ENCODE results near the gene UGT1A6. TPM values are rescaled to one million over a fixed set of nuclear protein-coding genes. Genes with fewer than 3 reads are reported as not detected.

Gene UGT1A6
- total RNA-seq, 1 experiment from 2014 or later: not detected

GRCh38 chr2:233676046-233676445 lies 16.6 kb upstream of the UGT1A6 start (continued):
- TF ChIP-seq STAT6 (CRISPR knock-in tag; conservative IDR thresholded peaks at IDR 0.05; ENCODE audit: low read depth) (no peak), ATF2 (CRISPR knock-in tag; IDR thresholded peaks at IDR 0.05; ENCODE audit: borderline replicate concordance, low read depth) (no peak)

GRCh38 chr2:233679196-233679595 lies 13.5 kb upstream of the UGT1A6 start:
- TF ChIP-seq ATF2 (CRISPR knock-in tag; IDR thresholded peaks at IDR 0.05; ENCODE audit: borderline replicate concordance, low read depth): no peak
- TF ChIP-seq OVOL2 (CRISPR knock-in tag; IDR thresholded peaks at IDR 0.05; ENCODE audit: borderline replicate concordance): no peak
- H3K9me3 Mint-ChIP-seq: no peaks in the 10 kb centered on the region
- no peak for ATAC-seq
- DNase-seq (ENCODE audit: low spot score): no peak
- H3K27ac Mint-ChIP-seq: no peak overlapping the region
- H3K36me3 Mint-ChIP-seq: no peaks in the 10 kb centered on the region
- H3K27me3 Mint-ChIP-seq (ENCODE audit: low read depth): peaks cover 12% of the 10 kb centered on the region; the same call in 1 of the 2 replicates
- POLR2A ChIA-PET: no interaction called here
- peaks cover 7% of the 10 kb centered on the region for H3K4me1 Mint-ChIP-seq
- H3K4me3 Mint-ChIP-seq: no peak overlapping the region
- CTCF ChIA-PET: no interaction called here

GRCh38 chr2:233680361-233681045 lies 12.2 kb upstream of the UGT1A6 start:
- Mint-ChIP-seq H3K27ac (no peak overlapping the region), H3K36me3 (no peaks in the 10 kb centered on the region), H3K4me3 (no peak overlapping the region), H3K9me3 (no peaks in the 10 kb centered on the region), H3K27me3 (ENCODE audit: low read depth) (peaks cover 12% of the 10 kb centered on the region; the same call in 1 of the 2 replicates), H3K4me1 (no peaks in the 10 kb centered on the region)
- ATAC-seq (no peak), DNase-seq (ENCODE audit: low spot score) (no peak)
- ChIA-PET POLR2A (no interaction called here), CTCF (no interaction called here)
- TF ChIP-seq TCF7 (CRISPR knock-in tag; IDR thresholded peaks at IDR 0.05; ENCODE audit: low read depth): no peak
- no peak for TF ChIP-seq JUN (CRISPR knock-in tag; IDR thresholded peaks at IDR 0.05)
- TF ChIP-seq ZBTB21 (CRISPR knock-in tag; IDR thresholded peaks at IDR 0.05; ENCODE audit: borderline replicate concordance): no peak
- TF ChIP-seq E2F5 (CRISPR knock-in tag; IDR thresholded peaks at IDR 0.05): no peak
- no peak for TF ChIP-seq SMAD4 (CRISPR knock-in tag; IDR thresholded peaks at IDR 0.05)
- TF ChIP-seq AR (CRISPR knock-in tag; IDR thresholded peaks at IDR 0.05): no peak
- TF ChIP-seq ZNF416 (CRISPR knock-in tag; IDR thresholded peaks at IDR 0.05): no peak
- TF ChIP-seq EMX1 (CRISPR knock-in tag; IDR thresholded peaks at IDR 0.05): no peak
- no peak for TF ChIP-seq HMGXB4 (CRISPR knock-in tag; IDR thresholded peaks at IDR 0.05)
- TF ChIP-seq MAX (CRISPR knock-in tag; IDR thresholded peaks at IDR 0.05): no peak
- no peak for TF ChIP-seq ZNF232 (CRISPR knock-in tag; IDR thresholded peaks at IDR 0.05)
- no peak for TF ChIP-seq ELF4 (CRISPR knock-in tag; IDR thresholded peaks at IDR 0.05; ENCODE audit: low read depth)
- no peak for TF ChIP-seq IRF1 (CRISPR knock-in tag; IDR thresholded peaks at IDR 0.05)
- TF ChIP-seq ZNF425 (CRISPR knock-in tag; conservative IDR thresholded peaks at IDR 0.05): no peak
